GM18858 (cell line): ENCODE results near the gene ACD.

Source experiments
- ATAC-seq: cut with Tn5 transposase; IDR thresholded peaks from one replicate; pipeline ENCODE4 v1.9.1; 2021; ENCODE audit not compliant: unreplicated experiment

ACD gene

GRCh38 chr16:67648088-67648763 is 11.8 kb downstream of the ACD start:
- ATAC-seq: no peak

DNA sequence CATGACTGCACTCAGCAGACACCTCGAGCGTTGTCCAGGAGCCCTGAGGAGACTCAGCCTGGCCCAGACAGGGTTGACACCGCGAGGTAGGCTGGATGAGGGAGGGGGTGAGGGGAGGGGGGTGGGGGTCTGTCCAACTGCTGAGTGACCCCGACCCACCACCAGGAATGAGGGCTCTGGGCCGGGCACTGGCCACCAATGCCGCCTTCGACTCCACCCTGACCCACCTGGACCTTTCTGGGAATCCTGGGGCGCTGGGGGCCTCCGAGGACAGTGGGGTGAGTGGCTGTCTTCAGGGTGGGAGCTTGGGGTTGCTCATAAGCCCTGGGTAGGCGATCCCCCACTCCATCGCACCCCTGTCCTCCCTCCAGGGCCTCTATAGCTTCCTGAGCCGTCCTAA is 12.4 kb downstream of the ACD start:
- ATAC-seq: no peak

DNA sequence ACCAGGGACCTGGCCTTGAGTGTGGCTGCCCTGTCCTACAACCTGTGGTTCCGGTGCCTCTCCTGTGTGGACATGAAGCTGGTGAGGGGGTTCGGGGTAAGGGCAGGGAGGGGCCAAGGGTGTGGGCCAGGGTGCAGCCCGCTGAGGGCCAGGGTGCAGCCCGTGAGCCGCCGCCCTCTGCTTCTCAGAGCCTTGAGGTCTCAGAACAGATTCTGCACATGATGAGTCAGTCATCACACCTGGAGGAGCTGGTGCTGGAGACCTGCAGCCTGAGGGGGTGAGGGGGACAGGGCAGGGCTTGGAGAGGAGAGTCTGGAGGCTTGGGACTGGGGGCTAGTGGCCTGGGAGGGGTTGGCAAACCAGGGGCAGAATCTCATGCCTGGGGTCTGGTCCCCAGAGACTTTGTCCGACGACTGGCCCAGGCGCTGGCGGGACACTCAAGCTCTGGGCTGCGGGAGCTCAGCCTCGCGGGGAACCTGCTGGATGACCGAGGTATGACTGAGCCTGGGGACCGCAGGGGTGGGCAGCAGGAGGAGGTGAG is 12.9 kb downstream of the ACD start:
- no peak for ATAC-seq

- ATAC-seq: no peak
Measured at GRCh38 chr16:67645397-67646121, 14.5 kb downstream of the ACD start.

DNA sequence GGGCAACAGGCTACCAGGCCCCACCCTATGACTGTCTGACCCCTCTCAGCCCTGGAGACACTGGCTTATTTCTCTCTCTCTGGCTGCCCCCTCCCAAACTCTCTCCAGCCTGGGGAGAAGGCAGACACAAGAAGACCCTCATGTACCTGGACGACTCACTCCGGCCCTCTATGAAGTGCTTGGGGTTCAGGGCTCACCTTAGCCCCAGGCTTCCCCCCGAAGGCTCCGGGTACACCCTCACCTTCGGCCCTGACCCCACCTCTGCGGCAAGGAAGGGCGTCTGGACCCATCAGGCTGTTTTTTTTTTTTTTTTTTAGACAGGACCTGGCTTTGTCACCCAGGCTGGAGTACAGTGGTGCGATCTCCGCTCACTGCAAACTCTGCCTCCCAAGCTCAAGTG is 16.0 kb downstream of the ACD start:
- no peak for ATAC-seq

- no peak for ATAC-seq
Measured at GRCh38 chr16:67641779-67642708, 18.0 kb downstream of the ACD start.

DNA sequence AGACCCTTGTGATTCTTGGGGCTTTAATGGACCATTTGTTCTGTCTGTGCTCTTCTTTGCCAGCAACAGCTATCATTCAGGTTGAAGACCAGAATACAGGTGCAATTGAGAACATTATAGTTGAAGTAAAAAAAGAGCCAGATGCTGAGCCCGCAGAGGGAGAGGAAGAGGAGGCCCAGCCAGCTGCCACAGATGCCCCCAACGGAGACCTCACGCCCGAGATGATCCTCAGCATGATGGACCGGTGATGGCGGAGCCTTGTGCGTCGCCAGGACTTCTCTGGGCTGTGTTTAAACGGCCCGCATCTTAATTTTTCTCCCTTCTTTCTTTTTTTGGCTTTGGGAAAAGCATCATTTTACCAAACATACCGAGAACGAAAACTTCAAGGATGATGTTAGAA is 22.4 kb downstream of the ACD start:
- no peak for ATAC-seq

DNA sequence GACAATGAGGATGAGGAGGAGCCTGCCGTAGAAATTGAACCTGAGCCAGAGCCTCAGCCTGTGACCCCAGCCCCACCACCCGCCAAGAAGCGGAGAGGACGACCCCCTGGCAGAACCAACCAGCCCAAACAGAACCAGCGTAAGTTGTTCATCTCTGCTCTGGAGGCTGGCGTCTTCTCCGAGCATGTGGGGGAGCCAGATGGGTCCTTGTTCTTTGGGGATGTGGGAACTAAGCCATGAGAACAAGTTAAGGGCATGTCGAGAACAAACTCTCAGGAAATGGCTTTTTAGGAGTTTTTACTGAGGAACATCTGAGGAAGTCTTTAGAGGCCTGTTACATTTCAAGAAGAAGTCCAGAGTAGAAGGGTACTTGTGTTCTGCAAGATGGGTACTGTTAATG is 23.3 kb downstream of the ACD start:
- ATAC-seq: no peak

DNA sequence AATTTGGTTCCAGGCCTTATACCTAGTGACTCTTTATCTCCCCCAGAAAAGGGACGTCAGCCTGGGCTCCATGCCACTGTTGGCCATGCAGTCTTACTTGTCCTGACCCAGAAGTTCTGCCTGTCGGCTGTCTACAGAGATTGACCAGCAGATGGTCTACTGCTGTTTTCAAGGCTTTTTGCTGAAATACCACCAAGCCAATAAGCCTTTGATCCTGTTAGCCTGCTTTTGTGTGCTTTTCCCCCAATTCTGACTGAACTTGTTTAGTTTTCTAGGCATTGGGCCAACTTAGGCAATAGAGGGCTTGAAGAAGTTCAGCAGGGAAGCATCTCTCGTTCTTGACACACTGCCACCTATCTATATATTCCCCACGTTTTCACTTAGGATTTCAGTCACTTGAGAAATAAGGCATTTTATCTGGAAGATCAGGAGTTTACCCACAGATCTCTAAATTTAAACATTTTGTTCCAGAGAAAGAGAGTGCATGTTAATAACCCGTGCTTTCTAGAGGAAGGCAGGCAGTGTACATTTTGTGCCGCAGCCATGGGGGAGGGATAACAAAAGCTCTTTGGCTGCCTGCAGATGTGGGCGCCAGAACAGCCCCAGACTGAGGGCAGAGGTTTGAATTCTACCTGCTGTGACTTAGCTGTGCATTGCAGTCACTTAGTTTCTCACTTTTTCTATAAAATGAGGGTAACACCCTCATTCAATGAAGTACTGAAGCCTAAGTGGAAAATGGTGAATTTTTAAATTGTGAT is 27.5 kb downstream of the ACD start:
- ATAC-seq: no peak

DNA sequence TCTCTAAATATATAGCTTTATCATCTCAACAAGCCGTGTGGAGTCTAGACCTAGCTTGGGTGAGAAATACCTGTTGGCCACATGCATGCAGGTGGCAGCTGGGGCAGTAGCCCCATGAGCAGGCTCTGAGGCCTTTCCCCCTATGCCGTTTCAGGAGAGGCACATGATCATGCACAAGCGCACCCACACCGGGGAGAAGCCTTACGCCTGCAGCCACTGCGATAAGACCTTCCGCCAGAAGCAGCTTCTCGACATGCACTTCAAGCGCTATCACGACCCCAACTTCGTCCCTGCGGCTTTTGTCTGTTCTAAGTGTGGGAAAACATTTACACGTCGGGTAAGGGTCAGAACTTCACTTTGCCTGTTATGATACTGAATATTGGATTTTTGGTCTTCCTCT is 31.8 kb downstream of the ACD start:
- ATAC-seq: no peak

GRCh38 chr16:67613808-67614207 is 46.3 kb downstream of the ACD start:
- ATAC-seq: no peak

DNA sequence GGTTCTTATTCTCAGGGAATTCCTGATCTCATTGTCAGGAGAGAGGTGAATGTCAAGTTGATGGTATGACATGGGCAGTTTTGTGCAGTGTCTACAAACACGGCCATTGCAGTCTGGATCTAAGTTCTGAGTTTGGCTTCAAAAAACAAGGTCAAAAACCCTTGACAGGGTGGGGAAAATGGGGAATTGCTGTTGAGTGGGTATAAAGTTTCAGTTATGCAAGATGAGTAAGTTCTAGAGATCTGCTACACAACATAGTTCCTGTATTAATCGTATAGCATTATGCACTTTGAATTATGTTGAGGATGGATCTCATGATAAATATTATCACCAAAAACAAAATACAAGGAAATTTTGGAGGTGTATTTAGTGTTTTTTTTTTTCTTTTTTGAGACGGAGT is 51.7 kb downstream of the ACD start:
- ATAC-seq: no peak
